ENCODE measurements around the gene ZC3H18. TPM values are rescaled to one million over a fixed set of nuclear protein-coding genes. Genes with fewer than 3 reads are reported as not detected.

The ZC3H18 gene
- polyA plus RNA-seq, 1 donor from 2014 or later: 12.8 TPM

DNA sequence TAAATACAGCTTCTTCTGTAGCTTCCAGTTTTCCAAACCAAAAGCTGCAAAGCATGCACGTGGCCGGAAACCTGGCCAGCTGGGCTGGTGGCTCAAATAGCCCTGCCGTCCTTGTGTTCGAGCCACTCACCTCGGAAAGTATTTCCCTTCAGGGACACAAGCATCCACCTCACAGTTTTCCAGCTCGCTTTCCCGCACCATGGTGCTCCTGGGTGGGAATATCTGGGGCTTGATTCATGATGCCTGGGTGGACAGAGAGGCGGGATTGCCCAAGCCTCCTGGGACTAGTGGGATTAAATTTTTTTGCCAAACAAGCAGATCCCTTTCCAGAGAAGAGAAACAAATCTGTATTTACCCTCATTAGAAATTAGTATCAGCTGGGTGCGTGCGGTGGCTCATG, 99.8 kb downstream of the ZC3H18 start:
- Histone ChIP-seq H3K4me3 (ENCODE audit: low read length) (no peak overlapping the region), H2AFZ (ENCODE audit: low read depth, low read length) (no peak overlapping the region), H3K79me2 (replicated peaks; ENCODE audit: insufficient read depth, low read length) (no peaks in the 10 kb centered on the region), H3K9ac (ENCODE audit: low read length) (no peak overlapping the region), H4K20me1 (ENCODE audit: insufficient read depth) (no peaks in the 10 kb centered on the region), H3K27me3 (ENCODE audit: insufficient read depth, low read depth, low read length) (no peaks in the 10 kb centered on the region), H3K4me2 (ENCODE audit: low read length) (no peak overlapping the region), H3K9me3 (ENCODE audit: low read length) (no peaks in the 10 kb centered on the region), H3K9me2 (ENCODE audit: insufficient read depth, low read length) (no peaks in the 10 kb centered on the region), H3K36me3 (ENCODE audit: insufficient read depth, low read length) (no peaks in the 10 kb centered on the region), H3K27ac (ENCODE audit: low read length) (no peak overlapping the region), H3F3A (ENCODE audit: insufficient read depth, low read length, poor library complexity, severe bottlenecking) (no peaks in the 10 kb centered on the region)
- TF ChIP-seq, protein P1, sequence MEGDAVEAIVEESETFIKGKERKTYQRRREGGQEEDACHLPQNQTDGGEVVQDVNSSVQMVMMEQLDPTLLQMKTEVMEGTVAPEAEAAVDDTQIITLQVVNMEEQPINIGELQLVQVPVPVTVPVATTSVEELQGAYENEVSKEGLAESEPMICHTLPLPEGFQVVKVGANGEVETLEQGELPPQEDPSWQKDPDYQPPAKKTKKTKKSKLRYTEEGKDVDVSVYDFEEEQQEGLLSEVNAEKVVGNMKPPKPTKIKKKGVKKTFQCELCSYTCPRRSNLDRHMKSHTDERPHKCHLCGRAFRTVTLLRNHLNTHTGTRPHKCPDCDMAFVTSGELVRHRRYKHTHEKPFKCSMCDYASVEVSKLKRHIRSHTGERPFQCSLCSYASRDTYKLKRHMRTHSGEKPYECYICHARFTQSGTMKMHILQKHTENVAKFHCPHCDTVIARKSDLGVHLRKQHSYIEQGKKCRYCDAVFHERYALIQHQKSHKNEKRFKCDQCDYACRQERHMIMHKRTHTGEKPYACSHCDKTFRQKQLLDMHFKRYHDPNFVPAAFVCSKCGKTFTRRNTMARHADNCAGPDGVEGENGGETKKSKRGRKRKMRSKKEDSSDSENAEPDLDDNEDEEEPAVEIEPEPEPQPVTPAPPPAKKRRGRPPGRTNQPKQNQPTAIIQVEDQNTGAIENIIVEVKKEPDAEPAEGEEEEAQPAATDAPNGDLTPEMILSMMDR (IDR thresholded peaks at IDR 0.05; ENCODE audit: poor library complexity, severe bottlenecking): no peak
- TF ChIP-seq TAF1 (IDR thresholded peaks at IDR 0.05; ENCODE audit: low read depth) (no peak), MXI1 (conservative IDR thresholded peaks at IDR 0.05; ENCODE audit: poor library complexity, severe bottlenecking) (no peak), RAD21 (conservative IDR thresholded peaks at IDR 0.05) (no peak), SMC3 (conservative IDR thresholded peaks at IDR 0.05; ENCODE audit: poor library complexity) (no peak), REST (IDR thresholded peaks at IDR 0.05; ENCODE audit: borderline replicate concordance) (no peak), EZH2 (IDR thresholded peaks at IDR 0.05; ENCODE audit: borderline replicate concordance, insufficient read depth, low read length, poor library complexity, severe bottlenecking) (no peak), EP300 (conservative IDR thresholded peaks at IDR 0.05; ENCODE audit: poor library complexity, severe bottlenecking) (no peak), POLR2AphosphoS5 (IDR thresholded peaks at IDR 0.05) (no peak)

DNA sequence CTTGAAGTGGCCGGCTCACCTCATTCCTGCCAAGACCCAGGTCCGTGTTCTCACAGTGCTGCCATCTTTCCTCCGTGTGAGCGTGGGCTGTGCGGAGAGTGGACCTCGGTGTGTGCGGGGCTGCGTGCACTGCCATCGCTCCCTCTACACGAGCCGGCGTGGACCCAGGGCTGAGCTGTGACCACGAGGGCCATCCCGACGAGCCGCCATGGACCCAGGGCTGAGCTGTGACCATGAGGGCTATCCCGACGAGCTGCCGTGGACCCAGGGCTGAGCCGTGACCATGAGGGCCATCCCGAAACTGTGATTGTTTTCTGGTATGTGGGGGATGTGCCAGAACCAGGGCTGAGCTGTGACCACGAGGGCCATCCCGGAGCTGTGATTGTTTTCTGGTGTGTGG, 101.6 kb downstream of the ZC3H18 start:
- no peak overlapping the region for H3K27ac ChIP-seq (ENCODE audit: low read length)
- no peaks in the 10 kb centered on the region for H3K27me3 ChIP-seq (ENCODE audit: insufficient read depth, low read depth, low read length)
- no peak overlapping the region for H3K9ac ChIP-seq (ENCODE audit: low read length)
- H3K36me3 ChIP-seq (ENCODE audit: insufficient read depth, low read length): no peaks in the 10 kb centered on the region
- no peaks in the 10 kb centered on the region for H3K9me3 ChIP-seq (ENCODE audit: low read length)
- H3K9me2 ChIP-seq (ENCODE audit: insufficient read depth, low read length): no peaks in the 10 kb centered on the region
- no peak overlapping the region for H3K4me3 ChIP-seq (ENCODE audit: low read length)
- H3K4me2 ChIP-seq (ENCODE audit: low read length): no peak overlapping the region
- TF ChIP-seq REST (IDR thresholded peaks at IDR 0.05; ENCODE audit: borderline replicate concordance) (no peak), POLR2AphosphoS5 (IDR thresholded peaks at IDR 0.05) (no peak), TAF1 (IDR thresholded peaks at IDR 0.05; ENCODE audit: low read depth) (no peak), EP300 (conservative IDR thresholded peaks at IDR 0.05; ENCODE audit: poor library complexity, severe bottlenecking) (no peak), EZH2 (IDR thresholded peaks at IDR 0.05; ENCODE audit: borderline replicate concordance, insufficient read depth, low read length, poor library complexity, severe bottlenecking) (no peak), MXI1 (conservative IDR thresholded peaks at IDR 0.05; ENCODE audit: poor library complexity, severe bottlenecking) (no peak), SMC3 (conservative IDR thresholded peaks at IDR 0.05; ENCODE audit: poor library complexity) (no peak), RAD21 (conservative IDR thresholded peaks at IDR 0.05) (no peak)
- TF ChIP-seq, protein P1 (IDR thresholded peaks at IDR 0.05; ENCODE audit: poor library complexity, severe bottlenecking): no peak
- H2AFZ ChIP-seq (ENCODE audit: low read depth, low read length): no peak overlapping the region
- no peaks in the 10 kb centered on the region for H3K79me2 ChIP-seq (replicated peaks; ENCODE audit: insufficient read depth, low read length)
- H3F3A ChIP-seq (ENCODE audit: insufficient read depth, low read length, poor library complexity, severe bottlenecking): no peaks in the 10 kb centered on the region
- H4K20me1 ChIP-seq (ENCODE audit: insufficient read depth): no peaks in the 10 kb centered on the region
